NCI-H2171 treated with DMSO at 0.1 percent for 48 hours (cell line): Measurements from ENCODE around the gene CACNA1D.

Source experiments
- DNase-seq: peaks from one replicate; lab custom pipeline; 2025; lab: John Stamatoyannopoulos, UW

The CACNA1D gene

DNA sequence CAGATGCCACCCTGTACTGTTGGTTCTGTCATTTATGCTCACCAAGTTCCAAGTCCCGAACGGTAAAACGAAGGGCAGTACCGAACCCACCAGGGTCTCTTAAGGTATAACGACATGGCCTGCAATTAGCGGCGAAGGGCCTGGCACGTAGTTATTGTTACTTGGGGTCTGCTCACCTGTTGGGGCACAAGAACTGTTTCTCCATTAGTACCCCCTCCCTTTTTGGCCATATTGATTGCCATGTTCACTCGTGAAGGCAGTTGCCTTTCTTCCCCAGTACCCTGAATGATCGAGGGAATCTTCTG, 352.4 kb downstream of the CACNA1D start:
- DNase-seq, result no peak

DNA sequence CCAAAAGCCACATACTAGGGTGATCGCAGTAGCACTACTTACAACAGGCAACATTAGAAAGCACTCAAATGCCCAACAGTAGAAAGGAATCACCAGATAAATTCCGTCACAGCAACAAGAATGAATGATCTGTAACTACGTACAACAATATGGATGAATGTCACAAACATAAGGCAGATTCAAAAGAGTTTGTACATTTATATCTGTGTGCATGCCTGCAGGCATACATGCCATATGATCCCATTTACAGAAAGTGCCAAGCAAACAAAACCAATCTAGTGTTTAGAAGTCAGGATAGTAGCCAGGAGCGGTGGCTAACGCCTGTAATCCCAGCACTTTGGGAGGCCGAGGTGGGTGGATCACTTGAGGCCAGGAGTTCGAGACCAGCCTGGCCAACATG, 355.5 kb downstream of the CACNA1D start:
- DNase-seq, result no peak

- DNase-seq, result no peak
These were observed 356.5 kb downstream of the CACNA1D start for GRCh38 chr3:53850895-53851294.

GRCh38 chr3:53856964-53857363, 362.6 kb downstream of the CACNA1D start:
- DNase-seq, result no peak

GRCh38 chr3:53858096-53858741, 363.8 kb downstream of the CACNA1D start:
- no peak for DNase-seq

GRCh38 chr3:53859178-53859577, 364.8 kb downstream of the CACNA1D start:
- no peak for DNase-seq

DNA sequence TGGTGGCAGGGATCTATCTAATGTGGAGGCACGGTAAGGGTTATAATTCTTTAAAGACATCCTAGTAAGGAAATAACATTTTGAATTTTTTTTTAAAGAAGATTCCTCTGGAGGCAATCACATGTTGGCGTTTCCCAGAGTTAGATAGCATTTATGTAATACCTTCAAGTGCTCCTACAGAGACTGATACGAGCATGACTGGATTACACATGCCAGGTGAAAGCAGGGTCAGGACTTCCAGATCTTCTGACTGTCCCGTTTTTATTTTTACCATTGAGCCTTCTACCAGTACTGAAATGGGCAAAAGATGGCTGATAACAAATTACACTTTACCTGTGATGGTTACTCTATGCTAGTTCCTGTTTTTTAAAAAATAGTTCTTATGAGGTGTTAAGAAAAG, 365.8 kb downstream of the CACNA1D start:
- no peak for DNase-seq

- DNase-seq, result no peak
These were observed 367.8 kb downstream of the CACNA1D start for GRCh38 chr3:53862241-53862640.

DNA sequence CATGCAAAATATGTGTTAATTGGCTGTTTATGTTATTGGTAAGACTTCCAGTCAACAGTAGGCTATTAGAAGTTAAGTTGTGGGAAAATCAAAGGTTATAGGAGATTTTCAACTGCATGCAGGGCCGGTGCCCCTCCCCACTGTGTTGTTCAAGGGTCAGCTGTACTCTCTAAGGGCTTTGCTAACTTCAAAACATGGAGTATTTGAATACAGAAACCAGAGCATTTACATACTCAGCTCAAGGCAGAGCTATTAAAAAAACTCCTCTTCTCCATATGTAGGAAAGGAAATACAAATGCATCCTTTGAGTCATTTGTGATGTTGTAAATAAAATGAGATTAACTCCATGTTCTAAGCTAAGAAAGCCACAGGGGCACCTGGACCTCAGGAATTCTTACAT, 368.7 kb downstream of the CACNA1D start:
- DNase-seq, result no peak
